ENCODE data around the gene LTBP1.

Gene LTBP1

DNA sequence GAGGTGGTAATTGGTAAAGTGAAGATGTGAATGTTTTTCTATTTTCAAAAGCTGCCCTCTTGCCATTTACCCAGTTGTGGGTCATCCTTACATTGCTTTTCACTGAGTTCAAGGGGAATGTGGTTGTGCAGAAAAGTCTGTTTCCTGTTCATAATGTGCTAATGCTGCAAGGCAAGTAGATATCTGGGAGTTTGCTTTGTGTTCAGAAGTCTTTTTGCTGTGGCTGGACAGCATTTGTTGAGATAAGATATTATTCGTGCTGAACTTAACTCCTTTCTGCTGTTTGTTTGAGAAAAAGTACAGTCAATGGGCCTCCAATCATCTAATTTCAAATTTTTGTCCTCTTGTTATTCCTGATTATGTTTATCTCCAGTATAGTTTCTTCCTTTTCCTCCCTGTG is 263.2 kb downstream of the LTBP1 start:
- DNase-seq (ENCODE audit: extremely low spot score, insufficient read length, low read depth) (no peak), FAIRE-seq (no peak)

GRCh38 chr2:33210626-33211025 is 263.9 kb downstream of the LTBP1 start:
- DNase-seq (ENCODE audit: extremely low spot score, insufficient read length, low read depth): no peak
- FAIRE-seq: no peak

GRCh38 chr2:33212151-33212550 is 265.4 kb downstream of the LTBP1 start:
- FAIRE-seq (no peak), DNase-seq (ENCODE audit: extremely low spot score, insufficient read length, low read depth) (no peak)

DNA sequence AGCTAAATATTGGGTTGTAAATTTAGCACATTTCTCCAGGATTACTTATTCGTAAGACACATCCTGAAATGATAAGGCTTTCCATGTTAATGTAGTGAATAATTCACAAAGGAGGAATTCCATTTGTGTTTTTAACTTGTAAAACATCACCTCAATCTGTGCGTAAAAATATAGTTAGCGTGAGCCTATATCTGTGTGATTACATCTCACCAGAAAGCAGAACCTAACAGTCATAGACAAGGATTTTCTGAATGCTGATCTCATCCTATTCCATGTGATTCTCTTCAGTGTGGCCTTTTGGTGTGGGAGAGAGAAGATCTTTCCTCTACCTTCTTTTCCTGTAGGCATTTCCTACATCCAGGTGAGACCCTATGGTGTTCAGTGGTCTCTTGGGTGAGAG is 266.5 kb downstream of the LTBP1 start:
- FAIRE-seq (no peak), DNase-seq (ENCODE audit: extremely low spot score, insufficient read length, low read depth) (no peak)

GRCh38 chr2:33213648-33214047 is 266.9 kb downstream of the LTBP1 start:
- no peak for FAIRE-seq

DNA sequence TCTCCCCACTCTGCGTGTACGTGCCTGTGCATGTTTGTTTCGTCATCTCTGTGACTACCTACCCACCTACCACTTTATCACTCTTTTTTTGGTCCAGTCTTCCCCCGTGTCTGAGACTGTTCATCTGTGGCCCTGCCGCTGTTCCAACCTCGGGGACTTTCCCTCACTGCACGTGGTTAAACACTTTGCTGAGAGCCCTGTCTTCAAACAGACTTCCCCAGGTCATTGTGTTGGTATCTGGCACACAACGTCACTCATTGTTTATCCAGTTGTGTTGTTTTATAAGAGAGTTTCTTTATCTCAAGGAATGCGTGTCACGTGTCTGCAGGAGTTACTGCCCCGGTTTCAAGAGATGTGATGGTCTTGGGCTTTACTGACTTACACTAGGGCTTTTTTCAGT is 267.7 kb downstream of the LTBP1 start:
- DNase-seq (ENCODE audit: extremely low spot score, insufficient read length, low read depth) (no peak), FAIRE-seq (no peak)

More at GRCh38 chr2:33213648-33214047, 266.9 kb downstream of the LTBP1 start:
- no peak for DNase-seq (ENCODE audit: extremely low spot score, insufficient read length, low read depth)

GRCh38 chr2:33214857-33215256 is 268.1 kb downstream of the LTBP1 start:
- DNase-seq (ENCODE audit: extremely low spot score, insufficient read length, low read depth) (no peak), FAIRE-seq (no peak)

GRCh38 chr2:33215299-33215698 is 268.5 kb downstream of the LTBP1 start:
- DNase-seq (ENCODE audit: extremely low spot score, insufficient read length, low read depth) (no peak), FAIRE-seq (no peak)

DNA sequence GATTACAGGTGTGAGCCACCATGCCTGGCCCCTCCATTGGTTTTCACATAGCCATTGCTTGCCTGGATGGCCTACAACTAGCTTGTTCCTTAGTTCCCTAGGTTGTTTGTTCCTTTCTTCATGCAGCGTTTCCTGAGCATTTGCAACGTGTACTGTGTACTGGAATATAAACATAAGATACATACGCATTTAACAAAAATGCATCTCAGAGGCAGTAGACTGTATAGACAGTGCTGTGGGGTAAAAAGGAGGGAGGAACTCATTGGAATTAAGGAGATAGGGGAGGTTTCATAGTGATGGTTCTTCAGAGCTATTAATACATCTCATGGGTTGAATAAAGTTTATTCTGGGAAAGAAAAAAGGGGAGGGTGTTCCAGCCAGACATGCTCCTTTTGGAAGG is 269.2 kb downstream of the LTBP1 start:
- no peak for DNase-seq (ENCODE audit: extremely low spot score, insufficient read length, low read depth)
- FAIRE-seq: no peak

- FAIRE-seq: no peak
Observed at GRCh38 chr2:33216508-33217182, 269.9 kb downstream of the LTBP1 start.

DNA sequence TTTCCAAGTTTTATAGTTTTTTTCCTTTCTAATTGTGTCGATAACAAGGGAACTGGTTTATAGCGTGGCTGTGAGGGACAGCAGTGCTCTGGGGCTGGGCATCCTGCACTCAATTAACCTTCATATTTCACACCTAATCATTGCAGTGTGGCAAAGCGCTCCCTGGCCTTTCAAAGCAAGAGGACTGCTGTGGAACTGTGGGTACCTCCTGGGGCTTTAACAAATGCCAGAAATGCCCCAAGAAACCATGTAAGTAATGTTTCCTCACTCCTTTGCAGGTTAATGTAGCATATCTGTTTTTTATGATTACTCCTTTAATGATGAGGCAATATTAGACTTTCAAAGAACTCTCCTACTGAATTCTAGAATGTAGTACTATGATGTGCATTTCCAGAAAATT is 270.7 kb downstream of the LTBP1 start:
- DNase-seq (ENCODE audit: extremely low spot score, insufficient read length, low read depth) (no peak), FAIRE-seq (no peak)

More at GRCh38 chr2:33216508-33217182, 269.9 kb downstream of the LTBP1 start:
- no peak for DNase-seq (ENCODE audit: extremely low spot score, insufficient read length, low read depth)

DNA sequence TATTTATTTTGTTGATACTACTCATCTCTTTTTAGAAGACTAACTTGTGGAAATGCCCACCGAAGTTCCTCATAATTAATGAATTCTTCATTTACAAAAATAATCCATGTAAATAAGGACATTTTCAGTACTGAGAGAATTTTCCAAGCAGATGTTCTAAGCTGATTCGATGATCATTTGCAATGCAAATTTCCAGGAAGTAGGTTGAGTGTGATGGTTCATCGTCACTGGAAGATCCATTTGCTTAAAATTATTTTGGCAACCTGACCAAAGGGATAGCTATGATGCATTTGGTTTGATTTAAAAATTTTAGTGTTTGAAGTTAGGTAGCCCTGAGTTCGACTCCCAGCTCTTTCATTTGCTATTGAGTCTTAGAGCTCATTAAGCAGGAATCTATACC is 272.4 kb downstream of the LTBP1 start:
- DNase-seq (ENCODE audit: extremely low spot score, insufficient read length, low read depth) (no peak), FAIRE-seq (no peak)

GRCh38 chr2:33219850-33220275 is 273.1 kb downstream of the LTBP1 start:
- FAIRE-seq (no peak), DNase-seq (ENCODE audit: extremely low spot score, insufficient read length, low read depth) (no peak)

GRCh38 chr2:33220533-33220932 is 273.8 kb downstream of the LTBP1 start:
- DNase-seq (ENCODE audit: extremely low spot score, insufficient read length, low read depth) (no peak), FAIRE-seq (no peak)

- no peak for FAIRE-seq
- DNase-seq (ENCODE audit: extremely low spot score, insufficient read length, low read depth): no peak
Observed at GRCh38 chr2:33221046-33221784, 274.5 kb downstream of the LTBP1 start.

GRCh38 chr2:33222309-33222708 is 275.6 kb downstream of the LTBP1 start:
- DNase-seq (ENCODE audit: extremely low spot score, insufficient read length, low read depth) (no peak), FAIRE-seq (no peak)

GRCh38 chr2:33223856-33224255 is 277.1 kb downstream of the LTBP1 start:
- FAIRE-seq: no peak
- DNase-seq (ENCODE audit: extremely low spot score, insufficient read length, low read depth): no peak

DNA sequence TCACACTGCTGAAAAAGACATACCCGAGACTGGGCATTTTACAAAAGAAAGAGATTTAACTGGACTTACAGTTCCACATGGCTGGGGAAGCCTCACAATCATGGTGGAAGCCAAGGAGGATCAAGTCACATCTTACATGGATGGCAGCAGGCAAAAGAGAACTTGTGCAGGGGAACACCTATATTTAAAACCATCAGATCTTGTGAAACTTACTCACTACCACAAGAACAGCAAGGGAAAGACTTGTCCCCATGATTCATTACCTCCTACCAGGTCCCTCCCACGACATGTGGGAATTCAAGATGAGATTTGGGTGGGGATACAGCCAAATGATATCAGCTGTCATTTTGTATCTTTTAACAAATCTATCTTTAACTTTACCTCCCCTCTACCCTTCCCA is 278.6 kb downstream of the LTBP1 start:
- FAIRE-seq (no peak), DNase-seq (ENCODE audit: extremely low spot score, insufficient read length, low read depth) (no peak)

DNA sequence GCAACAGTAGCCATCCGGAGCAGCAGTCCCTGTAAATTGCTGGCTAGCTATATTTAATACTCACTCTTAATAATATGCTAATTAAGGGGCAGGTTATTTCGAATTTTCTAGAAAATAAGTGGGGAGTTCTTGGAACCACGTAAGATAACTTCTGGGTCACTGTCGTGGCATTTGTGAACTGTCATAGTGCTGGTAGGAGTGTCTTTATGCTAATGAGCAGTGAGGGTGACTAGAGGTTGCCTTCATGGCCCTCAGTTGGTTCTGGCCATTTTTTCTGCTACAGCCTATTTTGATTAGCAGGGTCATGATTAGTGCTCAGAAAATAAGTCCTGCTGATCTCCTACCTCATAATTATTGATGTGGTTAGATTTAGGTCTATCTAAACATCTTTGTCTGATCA is 279.8 kb downstream of the LTBP1 start:
- FAIRE-seq (no peak), DNase-seq (ENCODE audit: extremely low spot score, insufficient read length, low read depth) (no peak)

DNA sequence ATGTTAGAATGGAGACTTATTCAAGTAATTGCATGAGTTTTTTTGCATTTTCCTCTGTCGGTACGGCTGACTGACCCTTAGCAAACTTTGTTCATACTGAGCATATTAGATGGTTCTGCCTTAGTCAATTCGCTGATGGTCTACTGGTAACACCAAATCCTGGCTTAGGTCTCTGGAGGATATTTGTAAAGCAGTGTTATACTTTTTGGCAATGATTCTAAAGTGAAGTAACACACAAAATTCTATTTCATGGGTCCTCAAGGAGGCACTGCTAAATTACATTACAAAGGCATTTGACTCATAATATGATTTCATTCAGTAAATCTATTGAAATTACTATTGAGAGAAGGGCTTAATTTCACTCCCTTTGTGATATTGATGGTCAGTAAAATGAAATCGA is 282.9 kb downstream of the LTBP1 start:
- DNase-seq (ENCODE audit: extremely low spot score, insufficient read length, low read depth) (no peak), FAIRE-seq (no peak)

GRCh38 chr2:33230195-33230594 is 283.4 kb downstream of the LTBP1 start:
- DNase-seq (ENCODE audit: extremely low spot score, insufficient read length, low read depth): no peak
- no peak for FAIRE-seq

- no peak for DNase-seq (ENCODE audit: extremely low spot score, insufficient read length, low read depth)
- no peak for FAIRE-seq
Observed at GRCh38 chr2:33230842-33231241, 284.1 kb downstream of the LTBP1 start.

Data from GM18507 (cell line).